HL-60 (cell line): ENCODE results near the gene POU2F3.

ENCODE experiments used
- GABPA ChIP-seq: IDR thresholded peaks from 2 replicates; pipeline ENCODE4 v1.6.1; 2012; ENCODE audit warnings: low read depth
- POLR2AphosphoS5 ChIP-seq: IDR thresholded peaks from 2 replicates; pipeline ENCODE4 v1.6.1; 2012; ENCODE audit warnings: low read depth
- SPI1 ChIP-seq: IDR thresholded peaks from 2 replicates; pipeline ENCODE4 v1.6.1; 2012; ENCODE audit warnings: low read depth, mild to moderate bottlenecking, borderline replicate concordance
- TF ChIP-seq, protein P1 (sequence below): IDR thresholded peaks from one replicate; pipeline ENCODE4 v1.5.1; 2011; ENCODE audit warnings: low read length, control low read depth, inconsistent platforms; ENCODE audit not compliant: insufficient read depth
- TF ChIP-seq, protein P2 (sequence below): IDR thresholded peaks from 2 replicates; pipeline ENCODE4 v1.6.1; 2012; ENCODE audit warnings: low read depth; ENCODE audit not compliant: insufficient replicate concordance

DNA sequence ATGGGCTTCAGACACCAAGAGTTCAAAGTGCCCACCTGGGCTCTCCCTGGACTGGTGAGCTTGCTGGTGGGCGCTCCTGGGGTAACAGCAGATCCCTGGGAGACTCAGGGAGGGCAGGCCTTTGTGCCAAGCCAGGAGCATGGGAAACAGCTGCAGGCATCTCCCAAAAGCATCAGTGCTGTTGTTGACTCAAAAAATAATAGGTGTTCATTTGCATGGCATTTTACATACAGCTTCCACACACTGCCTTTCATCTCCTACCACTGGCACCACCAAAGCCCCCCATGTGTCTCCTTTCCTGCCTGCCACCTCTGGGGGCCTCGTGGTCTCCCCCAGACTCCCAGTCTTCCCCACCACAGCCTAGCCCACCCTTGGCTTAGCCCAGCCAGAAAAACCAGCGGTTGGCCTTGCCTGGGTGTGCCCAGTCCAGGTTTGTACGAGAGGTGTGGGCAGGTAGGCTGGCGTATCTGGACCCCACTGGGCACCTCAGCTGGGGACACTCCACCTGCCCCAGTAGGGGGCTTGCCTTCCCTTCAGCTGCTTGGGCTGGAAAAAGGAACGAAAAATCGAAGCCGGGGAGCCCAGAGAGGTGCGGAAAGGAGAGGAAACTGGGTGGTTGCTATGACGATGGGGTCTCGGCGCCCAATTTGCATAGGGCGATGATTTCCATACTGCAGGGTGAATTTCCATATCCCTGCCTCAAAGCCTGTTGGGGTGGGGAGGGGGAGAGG, 15.0 kb downstream of the POU2F3 start:
- TF ChIP-seq POLR2AphosphoS5 = no peak
- TF ChIP-seq, protein P1, sequence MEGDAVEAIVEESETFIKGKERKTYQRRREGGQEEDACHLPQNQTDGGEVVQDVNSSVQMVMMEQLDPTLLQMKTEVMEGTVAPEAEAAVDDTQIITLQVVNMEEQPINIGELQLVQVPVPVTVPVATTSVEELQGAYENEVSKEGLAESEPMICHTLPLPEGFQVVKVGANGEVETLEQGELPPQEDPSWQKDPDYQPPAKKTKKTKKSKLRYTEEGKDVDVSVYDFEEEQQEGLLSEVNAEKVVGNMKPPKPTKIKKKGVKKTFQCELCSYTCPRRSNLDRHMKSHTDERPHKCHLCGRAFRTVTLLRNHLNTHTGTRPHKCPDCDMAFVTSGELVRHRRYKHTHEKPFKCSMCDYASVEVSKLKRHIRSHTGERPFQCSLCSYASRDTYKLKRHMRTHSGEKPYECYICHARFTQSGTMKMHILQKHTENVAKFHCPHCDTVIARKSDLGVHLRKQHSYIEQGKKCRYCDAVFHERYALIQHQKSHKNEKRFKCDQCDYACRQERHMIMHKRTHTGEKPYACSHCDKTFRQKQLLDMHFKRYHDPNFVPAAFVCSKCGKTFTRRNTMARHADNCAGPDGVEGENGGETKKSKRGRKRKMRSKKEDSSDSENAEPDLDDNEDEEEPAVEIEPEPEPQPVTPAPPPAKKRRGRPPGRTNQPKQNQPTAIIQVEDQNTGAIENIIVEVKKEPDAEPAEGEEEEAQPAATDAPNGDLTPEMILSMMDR = no peak
- TF ChIP-seq SPI1 = no peak
- TF ChIP-seq, protein P2, sequence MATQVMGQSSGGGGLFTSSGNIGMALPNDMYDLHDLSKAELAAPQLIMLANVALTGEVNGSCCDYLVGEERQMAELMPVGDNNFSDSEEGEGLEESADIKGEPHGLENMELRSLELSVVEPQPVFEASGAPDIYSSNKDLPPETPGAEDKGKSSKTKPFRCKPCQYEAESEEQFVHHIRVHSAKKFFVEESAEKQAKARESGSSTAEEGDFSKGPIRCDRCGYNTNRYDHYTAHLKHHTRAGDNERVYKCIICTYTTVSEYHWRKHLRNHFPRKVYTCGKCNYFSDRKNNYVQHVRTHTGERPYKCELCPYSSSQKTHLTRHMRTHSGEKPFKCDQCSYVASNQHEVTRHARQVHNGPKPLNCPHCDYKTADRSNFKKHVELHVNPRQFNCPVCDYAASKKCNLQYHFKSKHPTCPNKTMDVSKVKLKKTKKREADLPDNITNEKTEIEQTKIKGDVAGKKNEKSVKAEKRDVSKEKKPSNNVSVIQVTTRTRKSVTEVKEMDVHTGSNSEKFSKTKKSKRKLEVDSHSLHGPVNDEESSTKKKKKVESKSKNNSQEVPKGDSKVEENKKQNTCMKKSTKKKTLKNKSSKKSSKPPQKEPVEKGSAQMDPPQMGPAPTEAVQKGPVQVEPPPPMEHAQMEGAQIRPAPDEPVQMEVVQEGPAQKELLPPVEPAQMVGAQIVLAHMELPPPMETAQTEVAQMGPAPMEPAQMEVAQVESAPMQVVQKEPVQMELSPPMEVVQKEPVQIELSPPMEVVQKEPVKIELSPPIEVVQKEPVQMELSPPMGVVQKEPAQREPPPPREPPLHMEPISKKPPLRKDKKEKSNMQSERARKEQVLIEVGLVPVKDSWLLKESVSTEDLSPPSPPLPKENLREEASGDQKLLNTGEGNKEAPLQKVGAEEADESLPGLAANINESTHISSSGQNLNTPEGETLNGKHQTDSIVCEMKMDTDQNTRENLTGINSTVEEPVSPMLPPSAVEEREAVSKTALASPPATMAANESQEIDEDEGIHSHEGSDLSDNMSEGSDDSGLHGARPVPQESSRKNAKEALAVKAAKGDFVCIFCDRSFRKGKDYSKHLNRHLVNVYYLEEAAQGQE = no peak
- TF ChIP-seq GABPA = no peak
